Stimulated activated CD4-positive, alpha-beta T cell treated with anti-CD3 and anti-CD28 coated beads, Interleukin-2, amount 100 ng/mL, for 24 hours (primary cell): ENCODE measurements around the gene TLR8.

ENCODE experiments used
- DNase-seq, 2 donors: peaks; one replicate each; pipeline ENCODE4 v3.0.0-alpha.2; 2020

Gene TLR8

DNA sequence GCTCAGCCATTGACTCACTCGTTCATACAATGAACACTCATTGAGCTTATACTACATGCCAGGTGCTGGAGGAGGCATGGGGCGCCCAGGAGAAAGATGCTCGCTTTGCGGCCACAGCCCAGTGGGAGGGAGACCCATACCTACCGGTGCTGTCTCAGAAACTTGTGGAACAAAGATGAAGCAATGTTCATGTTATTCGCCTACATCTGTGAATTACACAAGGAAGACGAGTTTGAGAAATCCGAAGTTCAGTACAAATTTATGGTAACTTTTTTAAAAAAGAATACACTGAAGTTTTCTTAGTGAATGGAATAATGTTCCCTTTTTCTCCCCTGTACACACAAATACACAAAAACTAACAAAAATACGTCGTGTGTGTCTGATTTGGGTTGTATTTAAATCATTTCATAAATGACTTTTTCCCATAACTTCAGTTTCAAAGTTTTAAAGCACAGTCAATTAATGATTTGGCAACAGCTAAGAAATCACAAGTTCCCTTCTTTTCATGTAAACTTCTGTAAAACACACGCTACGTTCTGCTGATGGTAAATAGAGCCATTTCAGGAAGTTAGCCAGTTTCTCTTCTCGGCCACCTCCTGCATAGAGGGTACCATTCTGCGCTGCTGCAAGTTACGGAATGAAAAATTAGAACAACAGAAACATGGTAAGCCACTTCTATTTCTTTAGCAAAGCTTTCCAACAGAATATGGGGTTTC lies at the start of gene TLR8:
TSS of gene TLR8 (plus strand) at position 575 of the 716 bp plus-strand sequence. CDS start at position 662, 87 bp downstream.
- no peak for DNase-seq

GRCh38 chrX:12865359-12865758 lies 41.1 kb upstream of the TLR8 start:
- no peak for DNase-seq

DNA sequence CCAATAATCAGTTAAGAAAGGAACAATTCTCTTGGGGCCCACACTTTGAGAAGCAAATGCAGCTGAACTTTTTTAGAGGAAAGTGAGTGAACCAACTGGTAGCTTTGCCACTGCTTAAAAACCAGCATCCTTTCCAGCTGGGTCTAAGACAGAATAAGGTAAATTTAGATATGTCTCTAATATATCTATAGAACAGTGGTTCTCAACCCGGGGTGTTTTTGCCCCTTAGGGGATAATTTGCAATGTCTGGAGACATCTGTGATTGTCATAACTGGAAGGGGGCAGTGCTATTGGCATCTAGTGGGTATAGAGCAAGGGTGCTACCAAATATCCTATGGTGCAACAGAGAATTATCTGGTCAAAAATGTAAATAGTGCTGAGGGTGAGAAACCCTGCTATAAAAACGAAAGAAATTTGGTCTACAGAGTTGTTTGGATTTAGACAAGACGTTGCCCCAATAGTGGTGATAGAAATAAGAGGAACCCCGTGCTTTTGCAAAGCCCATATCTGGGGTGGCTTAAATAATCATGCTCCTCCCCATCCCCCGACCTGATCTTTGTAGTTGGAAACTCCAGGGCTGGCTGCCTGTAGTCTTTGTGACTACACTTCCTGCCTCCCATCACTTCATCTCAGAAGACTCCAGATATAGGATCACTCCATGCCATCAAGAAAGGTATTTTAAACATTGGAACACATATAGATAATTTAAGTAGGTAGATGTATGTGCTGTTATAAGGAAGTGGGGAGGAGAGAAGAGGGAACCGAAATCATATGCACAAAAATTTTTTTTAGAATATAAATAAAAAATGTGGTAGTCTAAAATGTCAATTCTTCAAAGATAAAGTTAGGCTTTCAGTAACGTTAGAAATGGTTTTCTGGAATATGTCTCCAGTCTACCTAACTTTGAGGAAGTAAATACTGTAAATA lies 39.7 kb upstream of the TLR8 start, which contains the start of gene TLR7:
TSS of gene TLR7 (plus strand) at position 622 of the 927 bp plus-strand sequence. CDS start 507 bp downstream, outside the sequence.
- DNase-seq: no peak

DNA sequence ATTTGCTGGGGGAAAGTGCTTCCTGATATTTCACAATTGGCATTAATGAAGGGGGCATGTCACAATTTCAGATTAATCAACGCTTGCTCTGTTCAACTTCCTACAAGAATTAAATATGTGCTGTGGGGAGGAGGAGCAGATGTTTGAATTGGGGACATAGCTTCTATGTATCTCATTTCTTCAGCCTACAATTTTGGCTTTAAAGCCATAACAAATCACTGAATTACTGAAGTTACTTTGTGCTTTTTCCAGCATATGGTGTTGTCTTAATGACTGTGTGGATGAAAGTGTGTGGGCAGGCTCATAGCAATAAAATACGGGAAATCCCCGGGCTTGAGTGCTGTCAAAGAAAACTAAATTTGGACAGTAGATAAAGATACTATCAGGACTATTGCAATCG lies 38.7 kb upstream of the TLR8 start:
- DNase-seq: no peak

- no peak for DNase-seq
Measured at GRCh38 chrX:12868747-12869146, 37.7 kb upstream of the TLR8 start.

DNA sequence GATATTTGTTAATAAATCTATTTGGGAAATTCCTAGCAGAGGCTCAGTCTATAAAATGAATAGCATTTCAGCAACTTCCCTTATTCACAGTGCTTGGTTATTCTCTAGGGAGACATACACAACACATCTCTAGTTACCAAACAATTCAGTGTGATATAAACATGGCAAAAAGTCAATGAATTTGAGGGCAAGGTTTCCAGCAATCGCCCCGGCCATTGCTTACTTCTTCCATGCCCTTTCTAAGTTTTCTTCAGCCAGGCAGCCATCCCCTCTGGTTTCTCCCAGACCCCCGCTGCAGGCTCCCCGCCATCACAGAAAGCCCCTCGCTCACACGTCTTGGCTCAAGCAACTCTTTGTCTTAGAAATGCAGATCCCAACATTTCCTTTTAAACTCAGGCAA lies 35.2 kb upstream of the TLR8 start:
- DNase-seq: no peak

DNA sequence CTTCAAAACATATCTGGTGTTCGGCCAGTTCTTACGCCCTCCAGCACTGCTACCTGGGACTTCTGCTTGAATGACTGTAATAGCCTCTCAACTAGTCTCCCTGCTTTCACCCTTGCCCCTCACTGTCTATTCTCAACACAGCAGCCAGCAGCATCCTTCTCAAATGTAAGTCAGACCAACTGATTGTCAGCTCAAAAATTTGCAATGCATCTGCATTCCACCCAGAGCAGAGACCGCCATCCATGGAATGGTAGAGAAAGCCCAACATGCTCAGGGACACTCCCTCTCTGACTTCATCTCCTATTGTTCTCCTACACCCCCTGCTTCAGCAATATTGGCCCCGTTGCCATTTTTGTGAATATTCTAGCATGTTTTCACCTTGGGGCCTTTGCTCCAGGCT lies 33.7 kb upstream of the TLR8 start:
- no peak for DNase-seq

DNA sequence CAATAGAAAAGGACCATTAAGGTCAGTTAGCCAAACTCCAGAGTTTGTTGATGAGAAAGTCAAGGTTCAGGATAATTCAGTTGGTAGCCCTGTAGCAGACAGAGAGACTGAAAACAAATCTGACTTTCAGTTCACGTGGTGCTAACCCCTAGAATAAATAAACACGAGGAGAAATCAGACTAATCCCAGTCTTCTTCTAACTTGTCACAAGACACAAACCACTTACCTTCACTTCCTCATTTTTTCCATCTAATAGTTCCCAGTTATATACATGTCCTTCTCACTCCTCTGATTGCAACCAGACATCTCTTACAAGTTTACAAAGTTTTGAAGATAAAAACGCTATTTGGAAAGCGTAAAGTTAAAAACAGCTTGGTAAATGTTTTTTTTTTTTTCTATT lies 31.8 kb upstream of the TLR8 start:
- no peak for DNase-seq

GRCh38 chrX:12877386-12877785 lies 29.0 kb upstream of the TLR8 start:
- DNase-seq: no peak

DNA sequence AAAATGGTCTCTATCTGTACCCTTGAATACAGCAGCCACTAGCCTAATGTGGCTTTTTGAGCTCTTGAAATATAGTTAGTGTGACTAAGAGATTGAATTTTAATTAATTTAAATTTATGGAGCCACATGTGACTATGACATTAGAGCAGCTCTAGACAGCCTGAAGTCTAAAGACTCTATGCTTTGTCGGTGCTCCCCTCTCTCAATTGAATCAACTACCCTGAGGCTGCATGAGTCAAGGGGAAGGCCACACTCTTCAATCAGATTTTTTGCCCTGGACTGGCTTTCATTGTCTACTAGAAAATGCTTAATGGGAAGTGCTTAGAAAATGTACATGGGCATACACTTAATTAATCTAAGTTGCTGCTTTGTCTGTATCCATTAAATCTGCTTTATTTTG lies 27.9 kb upstream of the TLR8 start:
- DNase-seq: no peak

DNA sequence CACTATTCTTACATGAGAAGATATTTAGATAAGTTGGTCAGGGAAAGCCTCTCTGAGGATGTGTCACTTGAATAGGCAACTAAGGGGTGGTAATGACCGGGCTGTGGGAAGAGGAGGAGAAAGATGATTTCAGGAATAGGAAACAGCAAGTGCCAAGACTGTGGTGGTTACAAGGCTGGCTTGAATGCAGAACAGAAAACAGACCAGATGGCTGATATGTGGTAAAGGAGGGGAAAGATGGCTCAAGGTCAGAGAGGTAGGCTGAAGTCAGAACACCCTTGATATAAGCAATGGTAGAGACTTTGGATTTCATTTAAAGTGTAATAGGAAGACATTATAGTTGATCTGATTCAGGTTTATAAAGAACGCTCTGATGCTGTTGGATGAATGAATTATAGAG lies 24.5 kb upstream of the TLR8 start:
- no peak for DNase-seq

GRCh38 chrX:12885508-12885907 lies 20.9 kb upstream of the TLR8 start:
- DNase-seq: no peak

DNA sequence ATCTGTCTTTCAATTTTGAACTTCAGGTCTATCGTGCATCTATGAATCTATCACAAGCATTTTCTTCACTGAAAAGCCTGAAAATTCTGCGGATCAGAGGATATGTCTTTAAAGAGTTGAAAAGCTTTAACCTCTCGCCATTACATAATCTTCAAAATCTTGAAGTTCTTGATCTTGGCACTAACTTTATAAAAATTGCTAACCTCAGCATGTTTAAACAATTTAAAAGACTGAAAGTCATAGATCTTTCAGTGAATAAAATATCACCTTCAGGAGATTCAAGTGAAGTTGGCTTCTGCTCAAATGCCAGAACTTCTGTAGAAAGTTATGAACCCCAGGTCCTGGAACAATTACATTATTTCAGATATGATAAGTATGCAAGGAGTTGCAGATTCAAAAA lies 19.9 kb upstream of the TLR8 start:
- no peak for DNase-seq

GRCh38 chrX:12887141-12887540 lies 19.3 kb upstream of the TLR8 start:
- no peak for DNase-seq

DNA sequence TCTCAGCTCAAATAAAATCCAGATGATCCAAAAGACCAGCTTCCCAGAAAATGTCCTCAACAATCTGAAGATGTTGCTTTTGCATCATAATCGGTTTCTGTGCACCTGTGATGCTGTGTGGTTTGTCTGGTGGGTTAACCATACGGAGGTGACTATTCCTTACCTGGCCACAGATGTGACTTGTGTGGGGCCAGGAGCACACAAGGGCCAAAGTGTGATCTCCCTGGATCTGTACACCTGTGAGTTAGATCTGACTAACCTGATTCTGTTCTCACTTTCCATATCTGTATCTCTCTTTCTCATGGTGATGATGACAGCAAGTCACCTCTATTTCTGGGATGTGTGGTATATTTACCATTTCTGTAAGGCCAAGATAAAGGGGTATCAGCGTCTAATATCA lies 18.7 kb upstream of the TLR8 start:
- no peak for DNase-seq

DNA sequence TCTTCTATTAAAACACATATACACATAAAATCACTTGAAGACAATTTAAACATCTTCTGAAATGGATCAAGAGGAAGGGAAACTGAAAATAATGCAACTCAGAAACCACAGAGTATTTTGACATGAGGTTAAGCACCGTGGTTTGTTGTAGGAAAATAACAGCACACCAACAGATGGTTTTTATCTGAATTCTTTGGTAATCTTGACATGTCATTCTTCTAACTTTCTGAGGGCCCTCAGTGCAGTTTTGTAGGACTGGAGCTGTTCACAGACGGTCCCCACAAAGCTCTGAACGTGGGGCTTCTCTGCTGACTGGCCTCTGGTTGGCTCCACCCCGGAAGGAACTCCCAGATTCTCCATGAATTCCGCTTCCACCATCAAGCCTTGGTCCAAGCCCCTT lies 16.0 kb upstream of the TLR8 start:
- no peak for DNase-seq

- no peak for DNase-seq
Measured at GRCh38 chrX:12891171-12891570, 15.2 kb upstream of the TLR8 start.

DNA sequence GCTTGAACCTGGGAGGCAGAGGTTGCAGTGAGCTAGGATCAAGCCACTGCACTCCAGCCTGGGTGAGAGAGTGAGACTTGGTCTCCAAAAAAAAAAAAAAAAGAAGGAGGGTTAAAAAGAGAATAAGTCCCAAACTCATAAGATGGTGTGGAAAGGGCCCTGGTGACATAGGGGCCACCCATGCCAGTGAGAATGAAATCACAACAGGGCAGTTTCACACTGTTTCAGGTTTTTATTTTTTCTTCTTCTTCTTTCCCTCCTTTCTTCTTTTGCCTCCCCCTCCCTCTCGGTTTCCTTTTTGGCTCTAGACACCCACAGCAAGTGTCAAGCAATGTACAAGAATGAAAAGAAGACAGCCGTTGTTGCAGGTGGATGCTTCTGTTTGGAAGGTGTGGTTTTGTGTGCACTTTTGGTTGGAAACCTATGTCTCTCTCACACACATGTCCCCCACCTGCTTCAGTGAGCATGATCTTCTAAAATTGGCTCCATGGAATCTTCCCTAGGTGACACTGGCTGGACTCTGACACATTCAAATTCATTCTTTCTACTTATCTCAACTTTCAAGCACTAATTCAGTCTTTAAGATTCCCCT lies 14.4 kb upstream of the TLR8 start:
- no peak for DNase-seq

GRCh38 chrX:12892716-12893115 lies 13.7 kb upstream of the TLR8 start:
- DNase-seq: no peak

DNA sequence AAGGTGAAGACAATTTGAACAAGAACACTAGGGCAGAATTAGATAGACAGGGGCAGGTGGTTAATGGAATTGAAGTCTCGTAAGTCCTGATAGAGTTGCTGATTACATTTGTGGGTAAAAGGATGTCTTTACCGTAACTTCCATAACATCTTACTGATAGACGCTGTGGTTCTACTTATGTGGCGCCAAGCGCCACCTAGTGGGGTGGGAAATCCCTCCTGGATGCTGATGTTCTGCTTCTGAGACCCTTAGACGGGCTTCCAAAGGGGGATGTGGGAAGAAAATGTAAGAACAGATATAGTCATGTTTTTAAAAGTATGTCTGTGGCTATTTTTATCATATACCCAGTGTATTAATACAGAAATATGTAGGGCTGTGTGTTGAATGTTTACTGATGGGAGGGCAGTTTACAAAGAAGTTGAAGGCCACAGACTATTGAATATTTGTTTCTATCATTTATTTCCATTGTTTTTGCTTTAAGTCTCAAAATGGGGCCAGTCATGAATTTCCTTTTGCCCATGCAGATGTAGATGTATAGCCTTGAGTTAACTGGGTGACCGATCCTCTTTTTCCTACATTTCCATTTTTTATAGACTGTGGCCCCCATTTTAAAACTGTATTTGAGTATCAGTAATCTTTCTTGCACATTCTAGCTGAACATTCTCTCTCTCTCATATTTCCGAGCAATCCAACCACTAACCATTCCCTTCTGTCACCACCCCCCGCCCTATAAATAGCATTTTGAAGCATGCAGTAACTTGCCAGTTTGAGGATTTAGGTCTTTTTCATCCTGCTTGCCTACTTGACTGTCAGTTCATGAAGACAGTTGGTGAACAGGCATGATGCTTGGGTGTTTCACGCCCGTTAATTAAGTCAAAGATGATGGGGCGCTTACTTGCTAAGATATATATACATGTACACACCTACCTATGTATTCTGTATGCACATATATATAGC lies 12.1 kb upstream of the TLR8 start:
- peak; percentile 39 to 48 for DNase-seq

GRCh38 chrX:12895866-12896265 lies 10.6 kb upstream of the TLR8 start:
- no peak for DNase-seq

GRCh38 chrX:12896935-12897334 lies 9.5 kb upstream of the TLR8 start:
- no peak for DNase-seq

GRCh38 chrX:12898073-12898472 lies 8.3 kb upstream of the TLR8 start:
- no peak for DNase-seq
